ENCODE results near the gene RHOB.
A peak's percentile ranks its signal among the peaks of the same experiment; 100 is the strongest.

RHOB gene

DNA sequence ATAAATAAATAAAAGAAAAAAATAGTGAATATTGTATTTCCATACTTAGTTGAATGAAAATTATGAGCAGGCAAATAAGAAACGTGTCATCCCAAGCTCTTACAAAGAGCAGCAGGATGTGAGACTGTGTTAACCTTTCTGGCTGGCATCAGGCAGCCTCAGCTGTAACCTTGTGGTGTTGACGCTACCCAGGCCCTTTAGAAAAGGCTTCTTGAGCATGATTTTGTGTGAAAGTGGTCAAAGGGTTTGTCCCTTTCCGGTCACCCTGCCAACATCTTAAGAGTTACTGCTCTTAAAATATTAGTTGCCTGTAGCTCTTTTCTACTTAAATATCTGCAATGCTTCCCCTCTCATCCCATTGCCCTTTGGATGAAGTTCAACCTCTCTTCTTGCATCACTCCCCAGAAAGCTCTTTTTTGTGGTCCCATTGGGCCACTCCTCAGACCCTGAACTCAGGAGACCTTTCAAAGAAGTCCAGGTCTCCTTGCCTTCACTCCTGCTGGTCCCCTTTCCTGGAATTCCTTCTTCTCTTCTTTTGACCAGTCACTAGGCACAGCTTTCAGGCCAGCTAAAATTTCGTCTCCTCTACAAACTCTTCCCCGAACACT, 35.0 kb downstream of the RHOB start:
- H3K4me1 ChIP-seq (ENCODE audit: control insufficient read depth in 5 of 5, insufficient read depth in 5 of 5, low read length in 5 of 5), result peaks cover 5 to 31% (median 28%) of the 10 kb centered on the region in 5 donors
- peak overlapping the region in 2 of 5 donors; percentile 54 to 61 for H3K9ac ChIP-seq (ENCODE audit: low read length in 5 of 5)
- no peaks in the 10 kb centered on the region for H3K9me3 ChIP-seq (ENCODE audit: control insufficient read depth in 5 of 5, low read length in 5 of 5)
- peak overlapping the region; percentile 82 for H3K27ac ChIP-seq (ENCODE audit: low read depth, low read length)
- no peaks in the 10 kb centered on the region for H3K36me3 ChIP-seq (ENCODE audit: control insufficient read depth in 5 of 5, insufficient read depth in 5 of 5, low read length in 5 of 5)
- H3K27me3 ChIP-seq (ENCODE audit: control insufficient read depth in 5 of 5, insufficient read depth in 4 of 5, low read length in 5 of 5), result no peaks in the 10 kb centered on the region
- H3K4me3 ChIP-seq (ENCODE audit: low read depth in 1 of 5, low read length in 5 of 5), result no peak overlapping the region

DNA sequence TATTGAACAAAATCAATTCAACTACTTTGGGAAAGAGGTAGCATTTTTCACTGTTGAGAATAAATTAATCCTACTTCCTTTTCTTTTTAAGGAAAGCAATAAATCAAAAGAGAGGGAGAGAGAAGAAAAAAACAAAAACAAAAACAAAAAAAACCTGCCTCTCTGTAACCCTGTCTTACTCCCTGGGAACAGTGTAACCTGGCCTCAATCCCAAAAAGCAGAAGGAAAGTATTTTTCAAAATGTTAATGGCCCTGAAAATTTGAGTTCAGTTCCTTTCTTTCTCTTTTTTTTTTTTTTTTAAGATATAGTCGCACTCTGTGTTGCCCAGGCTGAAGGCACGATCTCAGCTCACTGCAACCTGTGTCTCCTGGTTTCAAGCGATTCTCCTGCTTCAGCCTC, 35.9 kb downstream of the RHOB start:
- no peaks in the 10 kb centered on the region for H3K36me3 ChIP-seq (ENCODE audit: control insufficient read depth in 5 of 5, insufficient read depth in 5 of 5, low read length in 5 of 5)
- peak overlapping the region; percentile 82 for H3K27ac ChIP-seq (ENCODE audit: low read depth, low read length)
- H3K4me3 ChIP-seq (ENCODE audit: low read depth in 1 of 5, low read length in 5 of 5), result no peak overlapping the region
- no peaks in the 10 kb centered on the region for H3K27me3 ChIP-seq (ENCODE audit: control insufficient read depth in 5 of 5, insufficient read depth in 4 of 5, low read length in 5 of 5)
- peak overlapping the region in 2 of 5 donors; percentile 54 to 61 for H3K9ac ChIP-seq (ENCODE audit: low read length in 5 of 5)
- peaks cover 5 to 31% (median 28%) of the 10 kb centered on the region in 5 donors for H3K4me1 ChIP-seq (ENCODE audit: control insufficient read depth in 5 of 5, insufficient read depth in 5 of 5, low read length in 5 of 5)
- H3K9me3 ChIP-seq (ENCODE audit: control insufficient read depth in 5 of 5, low read length in 5 of 5), result no peaks in the 10 kb centered on the region

DNA sequence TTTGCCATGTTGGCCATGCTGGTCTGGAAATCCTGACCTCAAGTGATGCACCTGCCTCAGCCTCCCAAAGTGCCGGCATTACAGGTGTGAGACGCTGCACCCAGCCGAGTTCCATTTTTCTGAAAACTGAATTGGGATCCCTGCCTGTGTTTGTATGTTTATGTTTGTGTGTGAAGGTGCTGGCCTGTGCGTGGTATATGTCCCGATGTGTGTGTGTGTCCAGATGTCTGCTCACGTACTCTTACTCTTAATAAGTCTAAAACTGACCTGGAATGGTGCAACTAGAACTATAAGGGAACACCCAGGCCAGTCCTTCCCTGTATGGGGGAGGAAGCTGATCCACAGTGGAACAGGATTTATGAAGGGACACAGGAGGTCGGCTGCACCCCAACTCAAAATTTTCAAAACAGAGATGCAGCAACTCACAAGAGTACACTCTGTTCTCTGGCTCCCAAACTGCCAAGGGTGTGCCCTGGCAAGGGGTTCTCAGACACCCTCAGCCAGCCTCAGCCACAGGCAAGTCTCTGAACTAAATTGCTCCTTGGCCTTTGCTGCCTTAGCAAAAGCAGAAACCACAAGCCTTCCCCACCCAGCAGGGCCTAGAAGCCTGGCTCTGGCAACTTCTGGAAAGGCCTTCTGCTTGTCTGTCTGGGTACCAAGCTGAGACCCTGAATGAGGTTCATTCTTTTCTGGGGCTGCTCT, 36.5 kb downstream of the RHOB start:
- no peaks in the 10 kb centered on the region for H3K36me3 ChIP-seq (ENCODE audit: control insufficient read depth in 5 of 5, insufficient read depth in 5 of 5, low read length in 5 of 5)
- H3K27me3 ChIP-seq (ENCODE audit: control insufficient read depth in 5 of 5, insufficient read depth in 4 of 5, low read length in 5 of 5), result no peaks in the 10 kb centered on the region
- H3K9me3 ChIP-seq (ENCODE audit: control insufficient read depth in 5 of 5, low read length in 5 of 5), result no peaks in the 10 kb centered on the region
- peaks cover 5 to 31% (median 28%) of the 10 kb centered on the region in 5 donors for H3K4me1 ChIP-seq (ENCODE audit: control insufficient read depth in 5 of 5, insufficient read depth in 5 of 5, low read length in 5 of 5)
- no peak overlapping the region for H3K4me3 ChIP-seq (ENCODE audit: low read depth in 1 of 5, low read length in 5 of 5)
- peak overlapping the region; percentile 82 for H3K27ac ChIP-seq (ENCODE audit: low read depth, low read length)
- H3K9ac ChIP-seq (ENCODE audit: low read length in 5 of 5), result peak overlapping the region in 1 of 5 donors; percentile 14

DNA sequence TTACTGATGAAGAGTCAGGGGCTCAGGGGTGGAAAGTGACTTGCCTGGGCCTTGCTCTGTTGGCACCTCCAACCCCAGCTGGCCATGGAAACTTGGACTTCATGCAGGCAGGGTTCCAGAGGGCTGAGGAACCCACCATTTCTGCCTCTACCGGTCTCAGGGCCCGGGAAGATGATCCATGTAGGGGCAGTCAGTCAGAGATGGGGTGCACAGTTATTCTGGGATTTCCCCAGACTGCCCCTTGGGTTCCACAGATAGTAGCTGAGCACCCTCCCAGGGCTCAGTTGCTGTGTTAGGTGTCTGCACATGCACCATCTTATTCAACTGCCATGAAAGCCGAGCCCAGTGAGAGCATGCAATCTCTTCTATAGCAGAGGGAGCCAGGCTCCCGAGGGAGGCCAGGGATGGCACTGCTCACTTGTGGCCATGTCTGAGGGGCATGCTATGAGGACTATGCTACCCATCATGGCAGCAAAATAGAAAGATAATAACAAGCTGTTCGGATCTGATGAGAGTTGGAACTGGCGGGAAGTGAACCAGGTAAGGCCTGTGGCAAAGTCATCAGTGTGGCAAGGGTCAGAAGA, 37.3 kb downstream of the RHOB start:
- peaks cover 5 to 34% (median 29%) of the 10 kb centered on the region in 5 donors for H3K4me1 ChIP-seq (ENCODE audit: control insufficient read depth in 5 of 5, insufficient read depth in 5 of 5, low read length in 5 of 5)
- no peaks in the 10 kb centered on the region for H3K36me3 ChIP-seq (ENCODE audit: control insufficient read depth in 5 of 5, insufficient read depth in 5 of 5, low read length in 5 of 5)
- H3K9me3 ChIP-seq (ENCODE audit: control insufficient read depth in 5 of 5, low read length in 5 of 5), result no peaks in the 10 kb centered on the region
- no peaks in the 10 kb centered on the region for H3K27me3 ChIP-seq (ENCODE audit: control insufficient read depth in 5 of 5, insufficient read depth in 4 of 5, low read length in 5 of 5)
- H3K27ac ChIP-seq (ENCODE audit: low read depth, low read length), result peak overlapping the region; percentile 82
- H3K4me3 ChIP-seq (ENCODE audit: low read depth in 1 of 5, low read length in 5 of 5), result no peak overlapping the region
- H3K9ac ChIP-seq (ENCODE audit: low read length in 5 of 5), result peak overlapping the region in 1 of 5 donors; percentile 8

DNA sequence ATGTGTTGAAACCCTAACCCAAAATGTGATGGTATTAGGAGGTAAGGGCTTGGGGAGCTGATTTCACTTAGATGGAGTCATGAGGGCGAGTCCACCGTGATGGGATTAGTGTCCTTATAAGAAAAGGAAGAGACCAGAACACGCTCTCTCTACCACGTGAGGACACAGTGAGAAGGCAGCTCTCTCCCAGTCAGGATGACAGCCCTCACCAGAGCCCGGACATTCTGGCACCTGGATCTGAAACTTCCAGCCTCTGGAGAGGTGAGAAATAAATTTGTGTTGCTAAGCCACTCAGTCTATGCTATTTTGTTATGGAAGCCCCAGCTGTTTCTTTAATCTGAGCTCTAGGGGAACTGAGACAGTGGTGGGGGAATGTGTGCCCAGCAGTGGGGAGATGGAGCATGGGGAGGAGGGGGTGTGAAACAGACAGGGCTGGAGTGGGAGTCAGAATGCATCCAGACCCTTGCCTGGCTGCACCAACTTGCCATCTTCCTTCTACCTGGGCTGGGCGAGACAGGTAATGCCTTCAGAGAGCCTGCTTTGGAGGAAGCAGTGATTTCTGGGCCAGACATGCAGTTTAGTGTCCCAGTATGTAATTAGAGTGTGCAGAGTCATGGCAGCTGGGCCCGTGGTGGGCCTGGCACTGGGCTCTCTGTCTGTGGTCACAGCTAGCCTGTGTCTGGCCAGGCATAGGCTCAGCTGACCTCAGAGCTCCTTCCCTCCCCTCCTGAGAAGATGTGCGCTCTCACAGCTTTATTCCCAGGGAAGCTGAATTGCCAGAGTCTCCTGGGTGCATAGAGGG, 38.1 kb downstream of the RHOB start:
- H3K27me3 ChIP-seq (ENCODE audit: control insufficient read depth in 5 of 5, insufficient read depth in 4 of 5, low read length in 5 of 5), result no peaks in the 10 kb centered on the region
- H3K9ac ChIP-seq (ENCODE audit: low read length in 5 of 5), result peak overlapping the region in 1 of 5 donors; percentile 31
- no peak overlapping the region for H3K27ac ChIP-seq (ENCODE audit: low read depth, low read length)
- no peaks in the 10 kb centered on the region for H3K36me3 ChIP-seq (ENCODE audit: control insufficient read depth in 5 of 5, insufficient read depth in 5 of 5, low read length in 5 of 5)
- H3K4me1 ChIP-seq (ENCODE audit: control insufficient read depth in 5 of 5, insufficient read depth in 5 of 5, low read length in 5 of 5), result peaks cover 5 to 34% (median 29%) of the 10 kb centered on the region in 5 donors
- no peak overlapping the region for H3K4me3 ChIP-seq (ENCODE audit: low read depth in 1 of 5, low read length in 5 of 5)
- H3K9me3 ChIP-seq (ENCODE audit: control insufficient read depth in 5 of 5, low read length in 5 of 5), result no peaks in the 10 kb centered on the region

DNA sequence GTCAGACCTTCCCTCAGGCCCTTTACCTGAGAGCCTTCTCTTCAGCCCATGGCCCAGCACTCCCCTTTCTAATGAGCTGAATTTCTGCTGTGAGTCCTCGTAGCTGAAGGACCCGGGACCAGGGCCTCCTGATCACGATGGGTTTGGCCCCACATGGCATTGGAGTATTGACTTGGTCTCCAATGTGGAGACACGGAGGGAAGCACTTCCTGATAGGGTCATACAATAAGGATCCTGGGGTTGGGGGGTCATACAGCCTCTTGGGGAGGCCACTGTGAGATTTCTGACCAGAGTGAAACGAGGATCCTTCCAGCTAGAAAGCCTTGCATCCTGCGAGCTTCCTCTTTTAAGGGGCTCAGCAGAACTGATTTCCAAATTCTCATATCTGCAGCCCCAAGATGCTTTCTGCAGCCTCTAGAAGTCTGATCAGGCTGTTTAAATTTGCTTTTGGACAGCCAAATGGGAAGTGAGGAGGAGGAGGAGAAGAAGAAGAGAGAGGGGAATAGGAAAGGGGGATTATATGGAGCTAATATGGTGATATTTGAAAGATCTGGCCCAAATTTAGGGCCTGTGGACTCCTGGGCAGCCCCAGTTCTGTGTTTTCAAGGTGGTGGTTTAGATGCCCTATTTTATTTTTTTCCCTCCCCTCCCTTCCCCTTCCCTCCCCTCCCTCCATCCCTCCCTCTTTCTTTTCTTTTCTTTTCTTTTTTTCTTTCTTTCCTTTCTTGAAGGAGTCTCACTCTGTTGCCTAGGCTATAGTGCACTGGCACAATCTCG, 38.9 kb downstream of the RHOB start:
- Histone ChIP-seq H3K4me3 (ENCODE audit: low read depth in 1 of 5, low read length in 5 of 5) (no peak overlapping the region), H3K27me3 (ENCODE audit: control insufficient read depth in 5 of 5, insufficient read depth in 4 of 5, low read length in 5 of 5) (no peaks in the 10 kb centered on the region), H3K27ac (ENCODE audit: low read depth, low read length) (no peak overlapping the region), H3K9ac (ENCODE audit: low read length in 5 of 5) (no peak overlapping the region), H3K9me3 (ENCODE audit: control insufficient read depth in 5 of 5, low read length in 5 of 5) (no peaks in the 10 kb centered on the region), H3K4me1 (ENCODE audit: control insufficient read depth in 5 of 5, insufficient read depth in 5 of 5, low read length in 5 of 5) (peaks cover 5 to 40% (median 35%) of the 10 kb centered on the region in 5 donors), H3K36me3 (ENCODE audit: control insufficient read depth in 5 of 5, insufficient read depth in 5 of 5, low read length in 5 of 5) (no peaks in the 10 kb centered on the region)

DNA sequence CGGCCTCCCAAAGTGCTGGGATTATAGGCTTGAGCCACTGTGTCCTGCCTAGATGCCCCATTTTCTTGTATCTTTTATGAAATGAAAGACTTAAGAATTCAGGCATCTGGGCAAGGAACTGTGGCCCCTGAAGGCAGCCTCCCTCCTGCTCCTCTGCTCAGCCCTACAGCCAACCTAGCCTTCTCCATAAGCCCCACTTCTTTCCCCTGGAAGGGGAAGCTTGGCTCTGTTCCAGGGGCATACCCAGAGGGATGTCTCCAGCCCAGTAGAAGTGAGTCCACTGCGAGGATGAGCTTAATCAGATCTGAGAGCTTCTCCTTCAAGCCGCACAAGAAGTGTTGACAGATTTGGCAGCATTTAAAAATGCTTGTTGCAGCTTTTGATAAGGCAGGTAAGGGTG, 39.7 kb downstream of the RHOB start:
- Histone ChIP-seq H3K9ac (ENCODE audit: low read length in 5 of 5) (no peak overlapping the region), H3K4me1 (ENCODE audit: control insufficient read depth in 5 of 5, insufficient read depth in 5 of 5, low read length in 5 of 5) (peaks cover 6 to 41% (median 38%) of the 10 kb centered on the region in 5 donors), H3K27ac (ENCODE audit: low read depth, low read length) (no peak overlapping the region), H3K9me3 (ENCODE audit: control insufficient read depth in 5 of 5, low read length in 5 of 5) (no peaks in the 10 kb centered on the region), H3K4me3 (ENCODE audit: low read depth in 1 of 5, low read length in 5 of 5) (no peak overlapping the region), H3K36me3 (ENCODE audit: control insufficient read depth in 5 of 5, insufficient read depth in 5 of 5, low read length in 5 of 5) (no peaks in the 10 kb centered on the region), H3K27me3 (ENCODE audit: control insufficient read depth in 5 of 5, insufficient read depth in 4 of 5, low read length in 5 of 5) (no peaks in the 10 kb centered on the region)

DNA sequence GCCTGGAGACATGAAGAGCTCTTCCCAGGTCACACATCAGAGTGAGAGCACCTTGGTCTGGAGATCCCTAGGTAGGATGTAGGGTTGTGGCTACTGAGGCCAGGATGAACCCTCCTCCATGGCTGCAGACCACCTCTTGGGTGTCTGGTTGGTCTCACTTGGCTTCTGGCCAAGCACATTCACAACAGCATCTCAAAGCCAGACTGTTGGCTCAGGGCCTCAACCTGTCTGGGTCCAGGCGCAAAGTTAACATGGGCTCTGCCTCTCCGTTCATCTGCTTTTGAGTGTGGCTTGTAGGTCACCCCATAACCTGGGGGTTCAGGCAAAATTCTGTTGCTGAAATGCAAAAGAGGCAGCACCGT, 40.1 kb downstream of the RHOB start:
- no peaks in the 10 kb centered on the region for H3K36me3 ChIP-seq (ENCODE audit: control insufficient read depth in 5 of 5, insufficient read depth in 5 of 5, low read length in 5 of 5)
- H3K4me3 ChIP-seq (ENCODE audit: low read depth in 1 of 5, low read length in 5 of 5), result no peak overlapping the region
- no peak overlapping the region for H3K9ac ChIP-seq (ENCODE audit: low read length in 5 of 5)
- peaks cover 6 to 41% (median 36%) of the 10 kb centered on the region in 5 donors for H3K4me1 ChIP-seq (ENCODE audit: control insufficient read depth in 5 of 5, insufficient read depth in 5 of 5, low read length in 5 of 5)
- H3K27ac ChIP-seq (ENCODE audit: low read depth, low read length), result no peak overlapping the region
- H3K27me3 ChIP-seq (ENCODE audit: control insufficient read depth in 5 of 5, insufficient read depth in 4 of 5, low read length in 5 of 5), result no peaks in the 10 kb centered on the region
- no peaks in the 10 kb centered on the region for H3K9me3 ChIP-seq (ENCODE audit: control insufficient read depth in 5 of 5, low read length in 5 of 5)

DNA sequence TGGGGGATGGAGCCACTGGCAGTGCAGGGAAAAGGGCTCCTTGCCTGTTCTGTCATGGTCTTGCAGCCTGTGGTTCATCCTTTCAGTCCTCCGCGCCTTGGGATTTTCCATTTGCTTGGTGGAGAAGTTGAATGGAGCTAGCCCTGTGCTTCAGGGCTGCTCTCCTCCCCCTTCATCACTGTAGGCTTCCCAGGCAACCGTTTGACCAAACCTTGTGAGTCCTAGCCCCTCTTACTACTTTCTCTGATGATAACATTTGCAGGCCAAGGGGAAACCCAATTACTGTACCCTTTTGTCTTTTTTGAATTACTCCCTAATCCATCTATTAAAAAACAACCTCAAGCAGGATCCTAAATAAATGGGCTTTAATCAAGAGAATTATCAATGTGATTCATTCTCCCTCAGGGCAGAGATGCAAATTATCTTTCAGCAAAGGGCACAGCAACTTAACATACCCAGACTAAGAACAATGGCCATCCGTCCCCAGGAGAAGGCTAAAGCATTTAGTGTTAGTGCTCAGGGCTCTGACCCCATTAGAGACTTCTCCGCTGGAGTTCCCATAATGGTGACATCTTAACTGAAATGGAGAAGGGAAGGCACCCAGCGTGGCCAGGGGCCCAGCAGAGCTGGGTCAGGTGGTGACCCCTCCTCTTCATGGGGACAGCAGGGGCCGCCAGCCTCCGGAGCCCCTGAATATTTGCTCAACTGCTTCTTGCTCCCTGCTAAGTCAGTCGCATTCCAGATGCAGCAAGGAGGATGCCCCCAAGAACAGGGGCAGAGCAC, 40.7 kb downstream of the RHOB start:
- no peak overlapping the region for H3K9ac ChIP-seq (ENCODE audit: low read length in 5 of 5)
- no peak overlapping the region for H3K27ac ChIP-seq (ENCODE audit: low read depth, low read length)
- no peaks in the 10 kb centered on the region for H3K27me3 ChIP-seq (ENCODE audit: control insufficient read depth in 5 of 5, insufficient read depth in 4 of 5, low read length in 5 of 5)
- H3K4me1 ChIP-seq (ENCODE audit: control insufficient read depth in 5 of 5, insufficient read depth in 5 of 5, low read length in 5 of 5), result peaks cover 6 to 37% (median 32%) of the 10 kb centered on the region in 5 donors
- no peaks in the 10 kb centered on the region for H3K36me3 ChIP-seq (ENCODE audit: control insufficient read depth in 5 of 5, insufficient read depth in 5 of 5, low read length in 5 of 5)
- no peak overlapping the region for H3K4me3 ChIP-seq (ENCODE audit: low read depth in 1 of 5, low read length in 5 of 5)
- no peaks in the 10 kb centered on the region for H3K9me3 ChIP-seq (ENCODE audit: control insufficient read depth in 5 of 5, low read length in 5 of 5)
